ENCODE results near the gene ARHGAP15.

The ARHGAP15 gene

GRCh38 chr2:143802871-143803650, 673.8 kb downstream of the ARHGAP15 start:
- no peak for DNase-seq

DNA sequence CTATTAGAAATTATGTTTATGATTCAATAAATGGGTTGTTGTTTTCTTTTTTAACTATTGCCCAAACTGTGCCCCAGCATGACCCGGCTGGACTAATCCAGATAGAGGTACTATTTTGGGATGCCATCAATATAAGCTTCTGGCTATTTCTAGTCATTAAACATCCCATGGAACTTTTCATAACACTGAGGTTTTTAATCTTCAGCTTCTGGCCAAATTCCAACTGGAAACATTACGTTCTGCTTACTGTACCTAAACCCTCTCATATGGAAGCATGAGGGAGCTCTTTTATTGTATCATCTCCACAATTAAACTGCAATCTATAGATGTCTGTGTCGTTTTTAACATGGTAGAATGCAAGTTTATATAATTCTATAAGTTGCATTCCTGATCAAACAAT, 674.7 kb downstream of the ARHGAP15 start:
- DNase-seq = no peak

- no peak for DNase-seq
Observed at GRCh38 chr2:143805666-143806065, 676.4 kb downstream of the ARHGAP15 start.

DNA sequence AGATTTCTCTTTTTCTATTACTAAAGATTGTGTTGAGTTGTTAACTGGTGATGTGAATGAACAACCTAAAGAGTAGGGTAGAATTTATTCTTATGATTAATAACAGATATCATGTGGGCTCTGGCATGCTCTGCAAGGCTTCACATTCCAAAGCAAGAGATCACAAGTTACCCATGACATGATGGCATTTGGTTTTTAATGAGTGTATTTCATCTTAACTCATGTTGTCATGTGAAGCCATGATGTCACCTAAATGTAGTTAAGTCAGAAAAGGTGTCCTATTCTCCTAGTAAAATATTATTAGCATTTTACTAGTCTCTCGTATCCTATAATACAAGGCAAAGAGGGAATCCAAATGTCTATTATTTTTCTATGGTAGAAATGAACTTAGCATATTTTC, 678.0 kb downstream of the ARHGAP15 start:
- DNase-seq = no peak

DNA sequence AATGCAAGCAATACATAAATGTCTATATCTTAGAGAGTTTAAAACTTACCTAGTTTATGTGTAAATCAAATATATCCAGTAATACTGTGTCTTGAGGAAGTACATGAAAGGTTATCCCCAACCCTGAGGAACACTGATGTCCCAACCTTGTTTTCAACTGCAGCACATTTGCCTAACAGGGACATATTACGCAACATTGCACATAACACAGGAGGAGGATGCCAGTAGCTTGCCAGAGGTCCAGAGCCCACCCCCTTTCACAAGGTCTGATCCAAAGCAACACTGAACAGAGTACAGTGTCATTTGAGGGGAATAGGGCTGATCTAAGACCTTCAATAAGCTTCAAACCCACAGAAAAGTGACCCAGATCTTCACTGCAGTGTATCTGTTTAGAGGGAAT, 678.5 kb downstream of the ARHGAP15 start:
- no peak for DNase-seq

- no peak for DNase-seq
Observed at GRCh38 chr2:143808166-143808565, 678.9 kb downstream of the ARHGAP15 start.

DNA sequence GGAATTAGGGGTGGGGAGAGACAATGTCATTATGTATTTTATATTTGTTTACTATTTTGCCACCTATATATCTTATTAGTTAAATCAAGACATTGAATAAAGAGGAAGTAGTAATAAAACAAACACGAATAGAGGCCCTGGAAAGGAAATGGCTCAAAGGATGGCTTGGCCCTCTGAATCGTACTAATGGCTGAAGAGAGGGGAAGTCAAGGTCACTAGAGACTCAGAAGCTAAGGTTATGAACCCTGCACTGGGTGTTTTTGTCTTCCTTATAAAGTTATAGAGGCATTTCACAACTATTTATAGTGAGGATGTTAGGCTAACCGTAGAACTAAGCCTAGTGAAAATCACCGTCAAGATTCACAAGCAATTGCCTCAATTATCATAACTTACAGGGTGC, 685.9 kb downstream of the ARHGAP15 start:
- DNase-seq = no peak

- no peak for DNase-seq
Observed at GRCh38 chr2:143816916-143817315, 687.7 kb downstream of the ARHGAP15 start.

Measured in midbrain (tissue), 1 donor.